K562 (cell line): ENCODE data around the gene ATP6V0C. TPM values are rescaled to one million over a fixed set of nuclear protein-coding genes. Genes with fewer than 3 reads are reported as not detected.

ENCODE experiments used
- CBFA2T3 ChIP-seq: fragments of 450-650 bp; IDR thresholded peaks from 2 replicates; pipeline ENCODE4 v1.6.1; 2017
- ETV5 ChIP-seq: sonication (generic); formaldehyde crosslinking; IDR thresholded peaks from 2 replicates; pipeline ENCODE4 v1.4.0; 2020; ENCODE audit warnings: low read depth, mild to moderate bottlenecking, missing genetic modification reagents
- HEY1 ChIP-seq: fragments of 250-450 bp; sonication (Bioruptor Pico); IDR thresholded peaks from 2 replicates; pipeline ENCODE4 v1.5.0; 2020; ENCODE audit warnings: mild to moderate bottlenecking, moderate library complexity, borderline replicate concordance
- HNRNPK ChIP-seq: fragments of 200-400 bp; formaldehyde crosslinking; IDR thresholded peaks from one replicate; pipeline ENCODE4 v1.6.1; 2018; ENCODE audit warnings: mild to moderate bottlenecking, low read depth, low read length; ENCODE audit not compliant: poor library complexity, severe bottlenecking
- KAT2B ChIP-seq: IDR thresholded peaks from one replicate; pipeline ENCODE4 v1.6.1; 2012; ENCODE audit warnings: low read depth, mild to moderate bottlenecking, control low read depth, inconsistent platforms, low read length, moderate library complexity
- KLF1 ChIP-seq: fragments of 450-650 bp; IDR thresholded peaks from 2 replicates; pipeline ENCODE4 v1.6.1; 2016; ENCODE audit warnings: missing genetic modification characterization, missing compliant biosample characterization
- KLF16 ChIP-seq: IDR thresholded peaks from 2 replicates; pipeline ENCODE4 v1.6.1; 2016; ENCODE audit warnings: antibody characterized with exemption
- MCM7 ChIP-seq, 2 experiments: fragments of 450-650 bp; IDR thresholded peaks; 2 replicates each; pipeline ENCODE4 v1.6.1; 2016 to 2018
- NFIX ChIP-seq: fragments of 250-450 bp; sonication (Bioruptor Pico); IDR thresholded peaks from 2 replicates; pipeline ENCODE4 v1.4.0; 2020; ENCODE audit warnings: low read depth, mild to moderate bottlenecking, moderate library complexity
- POLR2G ChIP-seq: fragments of 200-400 bp; formaldehyde crosslinking; IDR thresholded peaks from 2 replicates; pipeline ENCODE4 v1.6.1; 2017; ENCODE audit warnings: low read depth, mild to moderate bottlenecking, antibody characterized with exemption, low read length, moderate library complexity
- PRDM10 ChIP-seq: fragments of 450-650 bp; IDR thresholded peaks from 2 replicates; pipeline ENCODE4 v1.6.1; 2018; ENCODE audit not compliant: partially characterized antibody
- SIRT6 ChIP-seq: IDR thresholded peaks from one replicate; pipeline ENCODE4 v1.6.1; 2012; ENCODE audit warnings: low read depth, mild to moderate bottlenecking, control low read depth, inconsistent platforms, low read length, moderate library complexity
- SMC3 ChIP-seq: conservative IDR thresholded peaks from 2 replicates; pipeline ENCODE4 v1.6.1; 2011; ENCODE audit warnings: low read depth, low read length, improper control_type of control experiment; ENCODE audit not compliant: insufficient read depth
- SRSF1 ChIP-seq: fragments of 200-400 bp; formaldehyde crosslinking; IDR thresholded peaks from 2 replicates; pipeline ENCODE4 v1.6.1; 2017; ENCODE audit warnings: mild to moderate bottlenecking, low read depth, low read length, moderate library complexity
- TRIM25 ChIP-seq: fragments of 450-650 bp; IDR thresholded peaks from 2 replicates; pipeline ENCODE4 v1.7.0; 2016; ENCODE audit warnings: borderline replicate concordance
- YY1 ChIP-seq, 3 experiments: IDR thresholded peaks; 2 replicates each; pipeline ENCODE4 v1.6.1; 2011; ENCODE audit warnings: low read length in 2 of 3, mild to moderate bottlenecking in 2 of 3, moderate library complexity in 2 of 3, borderline replicate concordance in 1 of 3, control low read depth in 1 of 3, low read depth in 1 of 3; ENCODE audit not compliant: insufficient read depth in 3 of 3, insufficient replicate concordance in 2 of 3, control insufficient read depth in 1 of 3, insufficient read length in 1 of 3; ENCODE audit errors: extremely low read depth in 1 of 3
- ZBTB33 ChIP-seq: sonication (generic); formaldehyde crosslinking; IDR thresholded peaks from 2 replicates; pipeline ENCODE4 v1.8.1; 2023; ENCODE audit warnings: mild to moderate bottlenecking, missing genetic modification reagents
- ZNF23 ChIP-seq: fragments of 250-450 bp; sonication (Bioruptor Pico); IDR thresholded peaks from 2 replicates; pipeline ENCODE4 v1.4.0; 2020; ENCODE audit warnings: mild to moderate bottlenecking
- ZNF408 ChIP-seq: fragments of 250-450 bp; sonication (Bioruptor Pico); IDR thresholded peaks from 2 replicates; pipeline ENCODE4 v1.4.0; 2020; ENCODE audit warnings: low read depth, mild to moderate bottlenecking, moderate library complexity
- ZNF76 ChIP-seq: fragments of 250-450 bp; sonication (Bioruptor Pico); IDR thresholded peaks from 2 replicates; pipeline ENCODE4 v1.4.0; 2020; ENCODE audit warnings: mild to moderate bottlenecking, moderate library complexity, borderline replicate concordance
- polyA plus RNA-seq, 8 experiments: library from polyadenylated mRNA; depleted of rRNA in 4 of 8; stranded (reverse) in 5 of 8; unstranded in 3 of 8; fragments of >200 nt; fragmentation: Nextera tagmentation in 2 of 8; fragmentation: Illumina TruSeq in 1 of 8; extraction: Ambion mirVana in 2 of 8; extraction: Trizol in 1 of 8; gene quantifications; 2 replicates each; pipeline versions ENCODE4 v1.2.1 to v1.2.3, GENCODE V29; 2011 to 2014; ENCODE audit warnings: inconsistent platforms in 1 of 8, missing spikeins in 1 of 8
- total RNA-seq, 7 experiments: library from RNA; depleted of rRNA in 6 of 7; stranded (reverse); fragments of >200 nt in 6 of 7; fragmentation: Illumina TruSeq in 2 of 7; extraction: Trizol in 2 of 7; gene quantifications; 2 replicates each; pipeline versions ENCODE4 v1.2.1 to v1.2.3, GENCODE V29; 2011 to 2021; ENCODE audit warnings: low replicate concordance in 1 of 7

The ATP6V0C gene
- total and polyA plus RNA-seq, 9 of the 15 experiments (the other 6 are each of a cell fraction or from before 2014, with no cell fraction given) = 2.9 to 228 (median 22.7) TPM

GRCh38 chr16:2500918-2501750 lies 12.6 kb upstream of the ATP6V0C start (continued):
- TF ChIP-seq KLF16 = 0 out of 2 replicates have a peak, but pooled peaks have one; percentile 22
- no peak for TF ChIP-seq MCM7 (IDR thresholded peaks at IDR 0.05)
- TF ChIP-seq KAT2B = no peak
- no peak for TF ChIP-seq TRIM25
- TF ChIP-seq SIRT6 = no peak
- TF ChIP-seq ZNF76 (CRISPR knock-in tag) = no peak
- no peak for TF ChIP-seq NFIX (CRISPR knock-in tag)
- peak; percentile 83; the same call in 1 of the 2 replicates for TF ChIP-seq ZBTB33 (CRISPR knock-in tag)
- TF ChIP-seq POLR2G = peak; percentile 38; the same call in 1 of the 2 replicates
- TF ChIP-seq ZNF408 (CRISPR knock-in tag) = no peak
- TF ChIP-seq HEY1 (CRISPR knock-in tag) = no peak
- no peak for TF ChIP-seq HNRNPK
- TF ChIP-seq KLF1 (tag) = no peak
- TF ChIP-seq ETV5 (CRISPR knock-in tag) = no peak
- TF ChIP-seq SMC3 = peak; percentile 87
- no peak for TF ChIP-seq YY1 (IDR thresholded peaks at IDR 0.05; ENCODE audit: borderline replicate concordance in 1 of 3, control insufficient read depth in 1 of 3, extremely low read depth in 1 of 3, insufficient read depth in 3 of 3, insufficient read length in 1 of 3, insufficient replicate concordance in 2 of 3, low read depth in 1 of 3, low read length in 2 of 3)
- TF ChIP-seq CBFA2T3 = no peak
- no peak for TF ChIP-seq ZNF23
- TF ChIP-seq SRSF1 = no peak
- peak; percentile 50 for TF ChIP-seq PRDM10
